ENCODE measurements around the gene MED9.

DNA sequence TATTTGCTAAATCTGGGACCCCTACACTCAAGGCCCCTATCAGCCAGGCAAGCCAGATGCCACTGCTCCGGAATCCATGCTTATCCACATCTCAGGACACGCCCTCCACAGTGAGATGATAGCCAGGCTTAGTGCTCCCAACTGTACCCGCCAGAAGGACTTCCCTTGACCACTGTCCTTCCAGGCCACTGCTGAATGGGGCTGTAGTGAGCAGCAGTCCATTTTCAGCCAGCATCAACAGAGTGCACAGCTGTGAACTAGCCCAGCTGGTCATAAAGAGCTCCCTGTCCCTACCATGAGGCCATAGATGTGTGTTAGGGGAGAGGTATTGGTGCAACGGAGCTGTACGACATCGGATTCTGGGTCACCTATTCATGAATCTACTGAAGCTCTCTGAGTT lies 13.0 kb upstream of the MED9 start:
- TF ChIP-seq, protein P1, sequence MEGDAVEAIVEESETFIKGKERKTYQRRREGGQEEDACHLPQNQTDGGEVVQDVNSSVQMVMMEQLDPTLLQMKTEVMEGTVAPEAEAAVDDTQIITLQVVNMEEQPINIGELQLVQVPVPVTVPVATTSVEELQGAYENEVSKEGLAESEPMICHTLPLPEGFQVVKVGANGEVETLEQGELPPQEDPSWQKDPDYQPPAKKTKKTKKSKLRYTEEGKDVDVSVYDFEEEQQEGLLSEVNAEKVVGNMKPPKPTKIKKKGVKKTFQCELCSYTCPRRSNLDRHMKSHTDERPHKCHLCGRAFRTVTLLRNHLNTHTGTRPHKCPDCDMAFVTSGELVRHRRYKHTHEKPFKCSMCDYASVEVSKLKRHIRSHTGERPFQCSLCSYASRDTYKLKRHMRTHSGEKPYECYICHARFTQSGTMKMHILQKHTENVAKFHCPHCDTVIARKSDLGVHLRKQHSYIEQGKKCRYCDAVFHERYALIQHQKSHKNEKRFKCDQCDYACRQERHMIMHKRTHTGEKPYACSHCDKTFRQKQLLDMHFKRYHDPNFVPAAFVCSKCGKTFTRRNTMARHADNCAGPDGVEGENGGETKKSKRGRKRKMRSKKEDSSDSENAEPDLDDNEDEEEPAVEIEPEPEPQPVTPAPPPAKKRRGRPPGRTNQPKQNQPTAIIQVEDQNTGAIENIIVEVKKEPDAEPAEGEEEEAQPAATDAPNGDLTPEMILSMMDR (conservative IDR thresholded peaks at IDR 0.05; ENCODE audit: low read depth, low read length): no peak
- TF ChIP-seq EZH2phosphoT487 (IDR thresholded peaks at IDR 0.05; ENCODE audit: borderline replicate concordance, low read length): no peak

All from PC-3 (cell line).